ENCODE data around the gene SV2B.
"Not testable (repeated sequence)": the region's sequence is repeated elsewhere in the genome, so short reads cannot be mapped to it uniquely, and the experiment has no call there.

Gene SV2B

DNA sequence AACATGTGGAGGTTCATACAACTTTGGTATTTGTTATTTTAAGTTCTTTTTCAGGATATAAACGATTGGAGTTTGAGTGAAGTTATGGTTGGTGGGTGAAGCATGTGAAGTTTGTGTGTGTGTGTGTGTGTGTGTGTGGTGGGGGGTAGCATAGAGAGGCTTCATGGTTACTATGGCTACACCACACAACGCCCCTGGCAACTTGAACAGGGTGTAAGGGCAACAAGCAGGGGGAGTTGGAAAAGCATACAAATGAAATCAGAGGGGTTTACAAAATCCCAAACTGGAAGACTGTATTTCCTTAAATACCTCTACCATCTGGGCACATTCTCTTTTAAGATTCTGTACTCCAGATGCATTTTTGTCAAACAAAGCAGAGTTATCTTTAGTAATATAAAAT is 207.5 kb downstream of the SV2B start:
- no peak for DNase-seq (ENCODE audit: low read depth, low spot score)

DNA sequence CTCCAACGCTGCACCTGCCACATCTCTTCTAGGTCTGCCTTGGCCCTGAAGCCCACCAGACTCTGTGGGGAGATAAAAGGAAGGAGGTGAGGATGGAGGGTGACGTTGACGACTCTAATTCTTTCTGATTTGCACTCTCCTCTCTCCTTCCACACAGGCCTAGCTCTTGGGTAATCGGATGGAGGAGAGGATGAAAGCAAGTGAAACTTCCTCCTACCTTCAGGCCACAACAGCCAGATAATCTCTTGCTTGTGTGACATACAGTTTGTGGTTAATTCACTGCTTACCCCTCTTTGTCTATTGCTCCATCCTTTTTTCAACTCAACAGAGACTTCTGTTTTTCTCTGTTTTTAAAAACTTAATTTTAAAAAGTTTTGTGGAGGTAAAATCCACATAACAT is 208.1 kb downstream of the SV2B start:
- no peak for DNase-seq (ENCODE audit: low read depth, low spot score)

DNA sequence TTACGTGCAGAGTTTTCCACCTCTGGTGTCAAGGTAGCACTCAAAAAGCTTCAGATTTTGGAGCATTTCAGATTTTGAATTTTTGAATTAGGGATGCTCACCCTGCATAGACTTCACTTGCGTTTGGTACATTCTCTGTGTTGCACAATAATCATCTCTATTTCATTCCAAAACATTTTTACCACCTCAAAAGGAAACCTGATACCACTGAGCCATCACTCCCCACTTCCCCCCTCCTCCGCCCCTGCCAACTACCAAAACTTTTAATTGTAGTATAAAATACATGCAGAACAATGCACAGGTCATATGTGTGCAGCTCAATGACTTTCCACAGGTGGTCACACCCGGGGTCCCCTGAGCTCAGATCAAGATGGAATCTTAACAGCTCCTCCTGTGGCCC is 208.8 kb downstream of the SV2B start:
- DNase-seq (ENCODE audit: low read depth, low spot score) = no peak

DNA sequence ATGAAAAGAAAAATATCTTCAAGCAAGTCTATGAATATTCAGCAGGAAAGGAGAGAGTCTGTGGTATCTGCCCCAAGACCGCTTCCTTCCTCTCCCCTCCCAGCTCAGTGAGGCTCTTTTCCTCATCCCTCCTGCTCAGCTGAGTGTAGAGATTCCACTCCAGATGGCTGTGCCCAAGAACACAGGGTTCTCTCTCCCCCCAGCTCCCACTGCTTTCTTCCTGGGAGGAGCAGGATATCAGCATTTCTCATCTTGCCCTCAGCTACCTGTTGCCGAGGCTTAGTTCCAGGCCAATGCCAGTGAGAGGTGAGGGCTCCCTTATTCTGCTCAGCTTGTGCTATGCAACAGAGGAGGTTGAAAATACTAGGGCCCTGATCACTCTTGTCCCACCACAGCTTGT is 211.9 kb downstream of the SV2B start:
- no peak for DNase-seq (ENCODE audit: low read depth, low spot score)

DNA sequence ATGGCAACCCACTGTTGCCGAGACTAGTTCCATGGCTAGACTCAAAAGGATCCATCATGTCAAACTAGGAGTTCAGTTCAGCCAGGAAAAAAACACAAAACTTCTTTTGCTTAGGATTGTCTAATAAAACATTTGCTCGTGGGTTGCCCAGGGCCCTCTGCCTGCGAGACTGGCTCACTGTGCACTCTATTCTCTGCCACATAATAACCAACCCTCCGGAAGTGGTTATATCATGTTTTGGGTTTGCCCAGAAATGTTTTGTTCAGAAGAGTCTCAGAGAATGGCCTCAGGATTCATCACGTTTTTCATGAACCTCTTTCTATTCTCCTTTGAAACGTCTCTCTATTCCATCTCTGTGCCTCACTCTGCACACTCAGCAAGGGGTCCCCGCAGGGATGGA is 216.1 kb downstream of the SV2B start:
- DNase-seq (ENCODE audit: low read depth, low spot score) = no peak

DNA sequence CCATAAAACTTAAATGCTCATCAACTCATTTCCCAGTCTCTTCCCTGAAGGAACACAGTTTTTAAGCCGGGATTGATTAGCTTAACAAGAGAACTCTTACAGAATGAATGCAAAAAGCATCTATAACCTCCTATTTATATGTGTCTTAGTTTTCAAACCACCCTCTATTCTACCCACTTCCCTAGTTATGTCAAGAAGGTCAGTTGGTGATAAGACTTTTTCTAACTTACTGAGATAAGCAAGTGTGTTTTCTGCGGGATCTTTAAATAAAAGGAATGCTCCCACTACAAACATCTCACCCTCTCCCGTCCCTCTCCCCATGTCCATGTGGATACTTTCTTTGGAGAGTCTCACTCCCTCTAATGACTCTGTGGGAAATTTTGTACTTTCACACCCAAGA is 218.5 kb downstream of the SV2B start:
- no peak for DNase-seq (ENCODE audit: low read depth, low spot score)

DNA sequence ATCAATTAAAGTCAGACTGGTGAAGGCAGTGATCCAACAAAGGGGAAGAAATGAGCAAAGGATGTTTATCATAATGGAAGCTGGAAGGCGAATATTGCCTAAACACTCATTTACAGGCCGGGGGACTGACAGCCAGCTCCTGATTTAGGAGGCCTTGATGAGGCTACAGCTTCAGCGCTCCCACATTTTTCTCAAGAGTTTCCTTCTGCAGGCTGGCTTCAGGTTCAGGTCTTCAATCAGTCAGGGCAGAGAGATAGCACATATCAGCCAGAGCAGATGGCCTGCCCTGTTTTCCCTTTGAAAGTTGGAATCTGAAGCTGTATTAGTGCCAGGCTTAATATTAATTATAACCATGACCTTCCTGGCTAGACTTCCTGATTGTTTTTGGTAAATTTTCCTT is 218.9 kb downstream of the SV2B start:
- DNase-seq (ENCODE audit: low read depth, low spot score) = no peak

DNA sequence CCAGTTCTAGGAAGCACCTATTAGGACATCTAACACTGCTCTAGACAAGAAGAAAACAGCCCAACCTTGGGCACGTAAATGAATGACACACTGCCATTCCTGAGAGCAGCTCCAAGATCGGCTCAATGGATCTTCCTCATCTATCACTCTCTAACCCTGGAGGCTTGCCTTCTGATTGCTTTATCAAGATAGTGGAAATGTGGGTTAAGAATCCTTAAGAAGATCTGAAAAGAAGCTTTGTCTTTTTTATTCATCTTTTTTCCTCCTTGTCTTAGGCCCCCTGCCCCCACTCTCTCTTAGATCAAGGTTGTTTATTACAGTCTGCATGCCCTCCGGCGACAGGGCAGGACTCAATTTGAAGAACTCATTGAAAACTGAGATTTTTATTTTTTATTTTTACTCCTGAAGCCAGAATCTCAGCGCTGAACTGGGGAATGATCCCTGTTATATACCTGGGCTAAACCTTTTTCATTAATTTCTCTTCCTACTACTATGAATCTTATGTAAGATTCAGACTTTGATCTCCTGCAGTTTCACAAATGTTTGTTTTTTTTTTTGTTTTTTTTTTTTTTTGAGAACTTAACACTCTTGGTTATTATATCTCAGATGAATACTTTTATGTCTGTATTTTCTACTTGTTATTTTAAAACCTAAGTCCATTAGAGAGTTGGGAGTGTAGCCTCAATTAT is 219.5 kb downstream of the SV2B start:
- no peak for DNase-seq (ENCODE audit: low read depth, low spot score)

DNA sequence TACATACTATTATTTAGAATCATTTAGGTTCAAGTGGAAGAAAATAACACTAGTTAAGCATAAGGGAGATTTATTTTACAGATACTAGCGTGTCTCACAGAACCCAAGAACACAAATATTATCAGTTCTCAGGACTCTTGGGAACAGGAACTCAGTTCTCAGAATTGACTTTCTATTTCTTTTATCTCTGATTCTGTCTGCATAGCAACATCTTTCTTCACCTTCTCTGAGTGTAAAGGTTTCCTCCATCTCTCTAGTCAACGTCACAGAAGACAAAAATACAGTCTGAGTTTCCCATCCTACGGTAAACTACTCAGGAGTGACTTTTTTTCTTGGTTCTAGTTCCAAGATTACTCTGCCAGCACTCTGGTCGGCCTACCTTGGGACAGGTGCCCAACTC is 220.0 kb downstream of the SV2B start:
- no peak for DNase-seq (ENCODE audit: low read depth, low spot score)

DNA sequence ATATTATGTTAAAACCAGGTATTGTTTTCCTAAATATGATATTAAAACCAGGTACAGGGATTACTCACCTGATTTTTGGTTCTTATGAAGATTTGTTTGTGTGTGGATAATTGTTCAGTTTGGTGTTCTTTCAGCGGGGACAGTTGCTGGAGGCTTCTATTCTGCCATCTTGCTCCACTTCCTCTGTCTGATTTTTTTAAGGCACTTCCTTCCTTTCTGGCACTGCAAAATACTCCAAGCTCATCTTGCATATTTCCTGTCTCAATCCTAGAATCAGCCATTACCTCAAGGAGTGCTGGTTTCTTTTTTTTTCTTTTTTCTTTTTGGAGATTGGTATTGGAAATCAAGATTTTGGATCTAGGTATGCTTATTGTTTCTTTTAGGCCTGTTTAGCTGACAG is 229.9 kb downstream of the SV2B start:
- DNase-seq (ENCODE audit: low read depth, low spot score) = no peak

DNA sequence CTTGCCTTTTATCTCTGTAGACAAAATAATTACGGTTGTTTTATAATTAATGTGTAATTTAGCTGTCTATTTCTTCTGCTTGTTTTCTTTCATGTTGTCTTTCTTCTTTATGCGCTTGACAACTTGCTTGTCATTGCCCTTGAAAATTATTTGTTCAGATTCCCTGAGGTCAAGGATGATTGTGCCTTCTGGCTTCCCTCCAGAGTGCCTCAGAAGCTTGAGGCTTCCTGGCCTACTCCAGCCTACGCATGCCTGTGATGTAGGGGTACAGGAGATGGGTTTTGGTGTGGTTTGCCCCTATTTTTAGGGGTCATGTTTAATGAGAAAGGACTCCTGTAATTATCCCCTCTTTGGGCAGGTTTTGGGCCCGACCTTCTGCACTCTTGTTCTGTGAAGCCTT is 231.5 kb downstream of the SV2B start:
- DNase-seq (ENCODE audit: low read depth, low spot score) = no peak

DNA sequence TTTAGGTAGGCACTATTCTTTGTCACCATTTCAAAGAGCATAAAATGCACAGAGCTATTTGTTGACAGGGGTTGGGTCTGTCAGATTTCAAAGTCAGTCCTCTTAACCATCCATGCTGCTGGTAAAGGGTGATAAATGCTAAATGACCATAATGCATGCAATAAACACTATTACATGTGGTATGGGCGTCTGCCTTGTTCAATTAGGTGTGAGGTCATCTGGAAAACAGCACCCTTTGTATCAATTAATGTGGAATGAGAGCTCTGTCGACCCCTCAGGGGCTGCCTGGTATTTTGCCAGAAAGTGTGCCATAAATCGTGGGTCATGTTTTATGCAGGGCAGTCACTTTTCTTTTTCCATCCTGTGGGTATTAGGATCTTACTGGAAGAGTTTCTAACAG is 235.6 kb downstream of the SV2B start:
- no peak for DNase-seq (ENCODE audit: low read depth, low spot score)

DNA sequence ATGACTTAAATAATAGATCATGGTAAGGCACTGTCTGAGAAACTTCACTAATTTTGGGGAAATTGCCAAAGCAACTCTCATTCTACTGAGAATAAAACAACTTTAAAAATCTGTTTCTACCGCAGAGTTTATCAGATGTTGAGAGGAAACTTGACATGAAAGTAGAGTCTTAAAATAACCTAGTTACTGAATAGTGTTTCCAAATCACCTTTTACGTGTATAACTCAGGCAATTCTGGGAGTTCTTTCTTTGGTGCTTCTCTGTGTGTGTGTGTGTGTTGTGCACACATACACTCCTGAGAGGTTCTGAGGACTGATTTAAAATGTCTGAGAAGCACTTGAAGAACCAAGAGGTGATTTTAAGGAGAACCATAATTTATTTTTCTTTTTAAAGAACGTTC is 236.6 kb downstream of the SV2B start:
- no peak for DNase-seq (ENCODE audit: low read depth, low spot score)

DNA sequence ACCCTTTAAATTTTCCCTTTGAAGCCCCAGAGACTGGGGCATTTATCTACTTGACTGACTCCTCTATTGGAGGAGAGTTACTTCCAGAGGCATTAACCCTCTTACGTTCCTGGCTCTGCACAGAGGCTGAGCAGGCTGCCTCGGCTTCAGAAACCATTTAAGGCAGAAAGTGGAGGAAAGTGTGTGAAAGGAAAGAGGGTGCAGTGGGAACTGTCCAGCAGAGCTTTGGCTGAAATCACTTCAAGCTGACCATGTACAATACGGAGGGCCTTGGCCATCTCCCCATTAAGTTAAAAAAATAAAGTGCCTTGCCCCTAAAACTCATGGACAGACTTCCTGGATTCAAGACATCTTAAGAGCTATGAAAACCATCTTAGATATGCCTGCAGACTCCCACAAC is 238.7 kb downstream of the SV2B start:
- peak; percentile 55 for DNase-seq (ENCODE audit: low read depth, low spot score)

DNA sequence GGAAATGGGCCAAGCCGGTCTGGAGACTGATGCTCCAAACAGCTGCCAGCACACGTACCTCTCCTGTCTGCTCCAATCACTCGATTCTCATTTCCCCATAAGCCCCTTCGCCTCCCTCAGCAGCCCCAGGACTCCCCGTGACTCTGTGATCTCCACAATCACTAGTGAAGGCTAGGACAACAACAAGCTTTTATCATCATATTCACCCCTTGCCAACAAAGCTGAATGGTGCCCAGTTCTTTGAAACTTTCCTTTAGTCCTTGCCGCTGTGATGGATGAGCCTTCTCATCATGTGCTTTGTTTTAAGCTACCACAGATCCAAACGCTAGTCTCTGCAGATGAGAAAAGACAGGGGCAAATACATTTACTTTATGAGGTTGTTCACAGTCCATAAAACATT is 242.0 kb downstream of the SV2B start:
- DNase-seq (ENCODE audit: low read depth, low spot score) = no peak

DNA sequence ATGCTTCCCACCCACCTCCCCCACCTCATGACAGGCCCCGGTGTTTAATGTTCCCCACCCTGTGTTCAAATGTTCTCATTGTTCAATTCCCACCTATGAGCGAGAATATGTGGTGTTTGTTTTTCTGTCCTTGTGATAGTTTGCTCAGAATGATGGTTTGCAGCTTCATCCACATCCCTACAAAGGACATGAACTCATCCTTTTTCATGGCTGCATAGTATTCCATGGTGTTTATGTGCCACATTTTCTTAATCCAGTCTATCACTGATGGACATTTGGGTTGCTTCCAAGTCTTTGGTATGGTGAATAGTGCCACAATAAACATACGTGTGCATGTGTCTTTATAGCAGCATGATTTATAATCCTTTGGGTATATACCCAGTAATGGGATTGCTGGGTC is 244.9 kb downstream of the SV2B start:
- not testable (repeated sequence) for DNase-seq (ENCODE audit: low read depth, low spot score)

DNA sequence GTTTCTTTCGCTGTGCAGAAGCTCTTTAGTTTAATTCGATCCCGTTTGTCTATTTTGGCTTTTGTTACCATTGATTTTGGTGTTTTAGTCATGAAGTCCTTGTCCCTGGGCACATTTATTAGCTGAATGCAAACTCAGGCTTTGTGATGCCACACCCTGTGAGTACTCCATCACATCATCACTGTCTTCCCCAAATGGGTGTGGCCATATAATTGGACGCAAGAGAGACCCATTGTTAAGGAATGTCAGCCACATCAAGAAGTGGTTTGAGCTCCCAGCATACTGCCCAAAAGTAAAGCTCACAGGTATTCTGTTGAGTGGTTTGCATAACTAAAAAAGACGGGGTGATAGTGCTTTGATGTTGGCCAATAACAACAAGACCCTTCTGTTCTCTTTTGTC is 245.7 kb downstream of the SV2B start:
- no peak for DNase-seq (ENCODE audit: low read depth, low spot score)

DNA sequence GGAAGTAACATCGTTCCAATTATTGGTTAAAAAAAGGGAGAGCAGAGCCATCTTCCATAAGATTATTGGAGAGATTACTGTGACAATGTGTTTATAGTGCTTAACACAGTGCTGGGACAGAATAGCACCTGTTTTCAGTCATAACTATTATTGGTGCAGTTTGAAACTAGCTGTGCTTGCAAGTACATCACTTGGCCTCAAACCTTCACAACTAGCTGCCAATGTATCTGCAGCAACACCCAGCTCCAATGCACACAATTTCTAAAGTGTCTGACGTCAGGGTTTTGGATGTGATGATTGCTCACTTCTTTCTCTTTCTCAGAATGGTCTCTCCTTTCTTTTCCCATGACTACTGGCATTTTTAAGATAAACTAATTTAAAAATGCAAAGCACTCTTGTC is 246.2 kb downstream of the SV2B start:
- no peak for DNase-seq (ENCODE audit: low read depth, low spot score)

DNA sequence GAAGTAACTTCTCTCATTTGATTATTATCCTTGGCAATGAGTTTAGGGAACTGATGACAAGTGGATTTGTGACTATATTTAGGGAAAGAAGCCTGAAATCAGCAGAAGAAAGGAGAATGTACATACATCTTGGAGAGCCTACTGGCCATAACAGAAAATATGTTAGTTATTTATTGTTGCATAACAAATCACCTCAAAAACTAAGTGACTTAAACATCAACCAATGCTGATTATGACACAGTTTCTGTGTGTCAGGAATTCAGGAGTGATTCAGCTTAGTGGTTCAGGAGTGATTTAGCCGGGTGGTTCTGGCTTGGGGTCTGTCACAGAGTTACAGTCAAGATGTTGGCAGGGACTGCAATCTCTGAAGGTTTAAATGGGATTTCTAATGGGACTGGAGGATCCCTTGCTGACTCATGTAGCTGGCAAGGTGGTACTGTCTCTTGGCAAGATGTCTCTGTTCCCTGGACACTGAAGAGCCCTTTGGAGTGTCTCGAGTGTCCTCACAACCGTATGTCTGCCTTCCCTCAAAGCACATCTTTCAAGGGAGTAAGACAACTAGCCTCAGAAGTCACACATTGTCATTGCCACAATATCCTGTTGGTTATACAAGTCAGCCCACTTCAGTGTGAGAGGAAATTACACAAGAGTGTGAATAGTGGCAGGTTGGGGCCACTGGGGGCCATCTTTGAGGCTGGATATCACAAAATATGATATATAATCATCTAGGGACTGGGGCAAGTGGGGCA is 248.9 kb downstream of the SV2B start:
- no peak for DNase-seq (ENCODE audit: low read depth, low spot score)

Data from ELF-1 (cell line).